GM23338 (cell line): Measurements from ENCODE around the gene LTBP2. TPM values are rescaled to one million over a fixed set of nuclear protein-coding genes. Genes with fewer than 3 reads are reported as not detected.

Source experiments
- ATAC-seq: fragments of 200-7000 bp; cut with Tn5 transposase; 3 replicates; pipeline ENCODE4 v1.9.1; 2020
- DNase-seq: peaks from one replicate; pipeline ENCODE4 v3.0.0-alpha.2; 2015; ENCODE audit warnings: low spot score
- H2AFZ ChIP-seq: fragments of 200-600 bp; sonication (generic); 2 replicates; pipeline ENCODE4 v1.8.0; 2016; ENCODE audit warnings: antibody characterized with exemption, mild to moderate bottlenecking, moderate library complexity
- H3F3A ChIP-seq: fragments of 200-600 bp; sonication (generic); replicated peaks from 2 replicates; pipeline ENCODE4 v1.8.0; 2017; ENCODE audit warnings: antibody characterized with exemption, mixed run types, low read depth
- H3K27ac ChIP-seq: fragments of 200-600 bp; sonication (generic); 2 replicates; pipeline ENCODE4 v1.6.1; 2016; ENCODE audit warnings: low read depth
- H3K27me3 ChIP-seq: fragments of 200-600 bp; sonication (generic); 2 replicates; pipeline ENCODE4 v1.8.0; 2016; ENCODE audit warnings: mild to moderate bottlenecking, mixed run types, moderate library complexity; ENCODE audit not compliant: insufficient read depth
- H3K36me3 ChIP-seq: fragments of 200-600 bp; sonication (generic); 2 replicates; pipeline ENCODE4 v1.8.0; 2016; ENCODE audit warnings: mild to moderate bottlenecking; ENCODE audit not compliant: insufficient read depth
- H3K4me1 ChIP-seq: fragments of 200-600 bp; sonication (generic); 2 replicates; pipeline ENCODE4 v1.8.0; 2016; ENCODE audit warnings: mild to moderate bottlenecking, moderate library complexity; ENCODE audit not compliant: insufficient read depth
- H3K4me2 ChIP-seq: fragments of 200-600 bp; sonication (generic); 2 replicates; pipeline ENCODE4 v1.7.1; 2017; ENCODE audit warnings: mixed run types
- H3K4me3 ChIP-seq: fragments of 200-600 bp; sonication (generic); 2 replicates; pipeline ENCODE4 v1.6.1; 2016; ENCODE audit warnings: mixed run types
- H3K79me2 ChIP-seq: fragments of 200-600 bp; sonication (generic); replicated peaks from 2 replicates; pipeline ENCODE4 v1.8.0; 2017; ENCODE audit warnings: mild to moderate bottlenecking; ENCODE audit not compliant: insufficient read depth
- H3K9me2 ChIP-seq: fragments of 200-600 bp; sonication (generic); 2 replicates; pipeline ENCODE4 v1.8.0; 2017; ENCODE audit not compliant: insufficient read depth
- H4K20me1 ChIP-seq: fragments of 200-600 bp; sonication (generic); replicated peaks from 2 replicates; pipeline ENCODE4 v1.8.0; 2017; ENCODE audit warnings: mild to moderate bottlenecking; ENCODE audit not compliant: insufficient read depth
- H3K27ac Mint-ChIP-seq: 2 replicates; pipeline ENCODE4 v1.8.0; 2020; ENCODE audit warnings: inconsistent platforms, mild to moderate bottlenecking, moderate library complexity, mixed read lengths
- H3K27me3 Mint-ChIP-seq: 3 replicates; pipeline ENCODE4 v1.8.0; 2022; ENCODE audit warnings: low read depth, mild to moderate bottlenecking, moderate library complexity, mixed read lengths, inconsistent platforms; ENCODE audit not compliant: insufficient read depth, poor library complexity
- H3K36me3 Mint-ChIP-seq: 3 replicates; pipeline ENCODE4 v1.8.0; 2021; ENCODE audit warnings: low read depth, mild to moderate bottlenecking, inconsistent platforms, moderate library complexity, mixed read lengths
- H3K4me1 Mint-ChIP-seq: 3 replicates; pipeline ENCODE4 v1.8.0; 2020; ENCODE audit warnings: mild to moderate bottlenecking, inconsistent platforms, mixed read lengths
- H3K4me3 Mint-ChIP-seq: 3 replicates; pipeline ENCODE4 v1.8.0; 2021; ENCODE audit warnings: moderate library complexity, mild to moderate bottlenecking, inconsistent platforms, mixed read lengths
- H3K9me3 Mint-ChIP-seq: 3 replicates; pipeline ENCODE4 v1.8.0; 2020; ENCODE audit warnings: moderate library complexity, mild to moderate bottlenecking, inconsistent platforms, mixed read lengths
- CREB1 ChIP-seq: fragments of 250-450 bp; sonication (Bioruptor Pico); IDR thresholded peaks from 2 replicates; pipeline ENCODE4 v1.5.0; 2020; ENCODE audit warnings: low read depth, mild to moderate bottlenecking, moderate library complexity
- EZH2 ChIP-seq: fragments of 200-600 bp; sonication (generic); IDR thresholded peaks from one replicate; pipeline ENCODE4 v1.8.0; 2017; ENCODE audit warnings: antibody characterized with exemption, mild to moderate bottlenecking, low read depth; ENCODE audit not compliant: unreplicated experiment
- JUNB ChIP-seq: IDR thresholded peaks from one replicate; pipeline ENCODE4 v1.6.1; 2016; ENCODE audit warnings: antibody characterized with exemption; ENCODE audit not compliant: unreplicated experiment
- NANOG ChIP-seq: IDR thresholded peaks from 2 replicates; pipeline ENCODE4 v1.6.1; 2016; ENCODE audit warnings: antibody characterized with exemption, borderline replicate concordance
- STAT1 ChIP-seq: IDR thresholded peaks from one replicate; pipeline ENCODE4 v1.6.1; 2016; ENCODE audit warnings: antibody characterized with exemption; ENCODE audit not compliant: unreplicated experiment
- ZNF331 ChIP-seq: fragments of 250-450 bp; sonication (Bioruptor Pico); IDR thresholded peaks from 2 replicates; pipeline ENCODE4 v1.5.0; 2020; ENCODE audit warnings: low read depth, mild to moderate bottlenecking, moderate library complexity
- polyA plus RNA-seq: library from polyadenylated mRNA; unstranded; fragments of >200 nt; fragmentation: Nextera tagmentation; extraction: Ambion mirVana; gene quantifications from 2 replicates; pipeline ENCODE4 v1.2.1, GENCODE V29; 2016
- total RNA-seq: library from RNA; depleted of rRNA; stranded (reverse); fragments of >200 nt; shearing (Covaris generic); gene quantifications from 2 replicates; pipeline ENCODE4 v1.2.3, GENCODE V29; 2014
- TF ChIP-seq, protein P1 (sequence below), 2 experiments: fragments of 200-600 bp in 1 of 2; sonication (generic) in 1 of 2; conservative IDR thresholded peaks; 2 replicates each; pipeline versions ENCODE4 v1.5.1 to v1.6.1; 2016 to 2017; ENCODE audit warnings: antibody characterized with exemption in 2 of 2, low read depth in 2 of 2, mild to moderate bottlenecking in 2 of 2, moderate library complexity in 1 of 2
- TF ChIP-seq, protein P2 (sequence below): fragments of 250-450 bp; sonication (Bioruptor Pico); IDR thresholded peaks from 2 replicates; pipeline ENCODE4 v1.5.0; 2020; ENCODE audit warnings: mild to moderate bottlenecking, moderate library complexity

The LTBP2 gene
- total and polyA plus RNA-seq, 2 experiments from 2014 or later, result 0.27 to 0.49 TPM

DNA sequence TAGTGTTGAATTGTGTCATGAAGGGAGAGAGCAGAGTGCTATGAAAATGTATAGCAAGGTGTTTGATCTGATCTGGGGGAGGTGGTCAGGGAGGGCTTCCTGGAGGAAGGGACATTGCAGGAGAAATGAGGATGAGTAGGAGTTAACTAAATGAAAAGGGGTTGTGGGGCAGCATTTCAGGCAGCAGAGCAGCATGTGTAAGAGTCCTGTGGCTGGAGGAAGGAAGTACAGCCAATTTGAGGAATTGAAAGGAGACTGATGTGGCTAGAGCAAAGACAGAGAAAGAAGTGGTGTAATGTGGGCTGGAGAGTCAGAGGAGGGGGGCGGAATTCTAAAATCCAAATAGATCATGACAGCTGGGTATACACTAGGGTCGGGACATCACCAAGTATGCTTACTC, 139.4 kb downstream of the LTBP2 start:
- no peak for TF ChIP-seq JUNB
- no peak for TF ChIP-seq CREB1
- no peak for TF ChIP-seq STAT1
- TF ChIP-seq ZNF331 (CRISPR knock-in tag), result no peak
- TF ChIP-seq NANOG, result no peak
- TF ChIP-seq EZH2, result no peak
- TF ChIP-seq, protein P1, sequence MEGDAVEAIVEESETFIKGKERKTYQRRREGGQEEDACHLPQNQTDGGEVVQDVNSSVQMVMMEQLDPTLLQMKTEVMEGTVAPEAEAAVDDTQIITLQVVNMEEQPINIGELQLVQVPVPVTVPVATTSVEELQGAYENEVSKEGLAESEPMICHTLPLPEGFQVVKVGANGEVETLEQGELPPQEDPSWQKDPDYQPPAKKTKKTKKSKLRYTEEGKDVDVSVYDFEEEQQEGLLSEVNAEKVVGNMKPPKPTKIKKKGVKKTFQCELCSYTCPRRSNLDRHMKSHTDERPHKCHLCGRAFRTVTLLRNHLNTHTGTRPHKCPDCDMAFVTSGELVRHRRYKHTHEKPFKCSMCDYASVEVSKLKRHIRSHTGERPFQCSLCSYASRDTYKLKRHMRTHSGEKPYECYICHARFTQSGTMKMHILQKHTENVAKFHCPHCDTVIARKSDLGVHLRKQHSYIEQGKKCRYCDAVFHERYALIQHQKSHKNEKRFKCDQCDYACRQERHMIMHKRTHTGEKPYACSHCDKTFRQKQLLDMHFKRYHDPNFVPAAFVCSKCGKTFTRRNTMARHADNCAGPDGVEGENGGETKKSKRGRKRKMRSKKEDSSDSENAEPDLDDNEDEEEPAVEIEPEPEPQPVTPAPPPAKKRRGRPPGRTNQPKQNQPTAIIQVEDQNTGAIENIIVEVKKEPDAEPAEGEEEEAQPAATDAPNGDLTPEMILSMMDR (conservative IDR thresholded peaks at IDR 0.05; ENCODE audit: low read depth in 2 of 2), result no peak
- no peak for ATAC-seq

DNA sequence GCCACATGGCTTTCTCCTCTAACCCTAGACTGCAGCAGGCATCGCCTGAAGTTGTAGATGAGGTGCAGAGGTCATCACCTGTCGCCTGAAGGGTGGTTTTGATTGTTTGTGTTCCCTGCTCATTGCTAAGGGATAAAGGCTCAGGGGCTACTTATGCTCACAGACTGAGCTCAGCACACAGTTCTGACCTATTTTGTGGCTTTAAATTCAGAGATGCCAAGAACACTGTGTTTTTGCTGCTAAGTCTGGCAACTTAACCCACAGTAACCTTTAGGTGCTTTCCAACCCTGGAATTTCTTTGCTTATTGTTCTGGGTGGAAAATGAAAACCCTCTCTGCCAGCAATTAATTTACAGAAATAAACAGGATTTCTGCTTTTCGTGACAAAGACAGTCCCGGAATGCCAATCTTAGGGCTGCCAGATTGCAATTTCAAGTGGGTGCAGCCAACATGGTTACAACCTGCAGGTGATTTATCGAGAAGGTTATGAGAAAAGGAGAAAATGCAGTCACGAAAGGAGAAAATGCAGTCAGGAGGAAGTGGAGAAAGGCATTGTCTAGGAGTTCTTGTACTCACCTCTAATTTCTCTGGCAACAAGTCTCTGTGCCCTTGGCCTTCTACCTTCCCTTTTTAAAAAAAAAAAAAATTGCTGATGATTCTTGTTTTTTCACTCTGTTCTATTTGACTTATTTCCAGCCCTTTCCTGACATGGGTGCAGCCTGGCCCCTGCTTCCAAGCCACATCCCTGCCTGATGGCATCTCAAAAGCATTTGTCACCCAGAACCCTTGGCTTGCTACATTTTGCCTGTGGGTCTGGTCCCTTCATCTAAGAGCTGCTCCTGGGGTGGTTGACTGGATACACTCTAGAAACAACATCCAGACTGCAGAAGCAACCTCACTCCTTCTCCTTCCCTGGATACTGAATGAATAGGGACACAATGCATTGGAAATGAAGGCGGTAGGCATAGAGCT, 142.2 kb downstream of the LTBP2 start:
- Mint-ChIP-seq H3K9me3 (no peaks in the 10 kb centered on the region), H3K36me3 (peaks cover 7% of the 10 kb centered on the region; the same call in 2 of the 3 replicates), H3K4me1 (peaks cover 8% of the 10 kb centered on the region), H3K27ac (no peak overlapping the region), H3K27me3 (peaks cover 3% of the 10 kb centered on the region), H3K4me3 (no peak overlapping the region)
- DNase-seq (no peak), ATAC-seq (no peak)
- no peaks in the 10 kb centered on the region for H4K20me1 ChIP-seq
- no peaks in the 10 kb centered on the region for H3F3A ChIP-seq
- H3K4me1 ChIP-seq, result no peaks in the 10 kb centered on the region
- H3K4me3 ChIP-seq, result no peak overlapping the region
- H3K4me2 ChIP-seq, result no peak overlapping the region
- H2AFZ ChIP-seq, result no peak overlapping the region
- no peaks in the 10 kb centered on the region for H3K79me2 ChIP-seq
- H3K27me3 ChIP-seq, result no peaks in the 10 kb centered on the region
- H3K9me2 ChIP-seq, result no peaks in the 10 kb centered on the region
- 0 out of 2 replicates have a peak, but pooled peaks cover 5% of the 10 kb centered on the region for H3K36me3 ChIP-seq
- no peak overlapping the region for H3K27ac ChIP-seq
- TF ChIP-seq ZNF331 (CRISPR knock-in tag), result no peak
- TF ChIP-seq STAT1, result no peak
- no peak for TF ChIP-seq JUNB
- TF ChIP-seq, protein P1 (conservative IDR thresholded peaks at IDR 0.05; ENCODE audit: low read depth in 2 of 2), result no peak
- TF ChIP-seq NANOG, result no peak
- TF ChIP-seq, protein P2, sequence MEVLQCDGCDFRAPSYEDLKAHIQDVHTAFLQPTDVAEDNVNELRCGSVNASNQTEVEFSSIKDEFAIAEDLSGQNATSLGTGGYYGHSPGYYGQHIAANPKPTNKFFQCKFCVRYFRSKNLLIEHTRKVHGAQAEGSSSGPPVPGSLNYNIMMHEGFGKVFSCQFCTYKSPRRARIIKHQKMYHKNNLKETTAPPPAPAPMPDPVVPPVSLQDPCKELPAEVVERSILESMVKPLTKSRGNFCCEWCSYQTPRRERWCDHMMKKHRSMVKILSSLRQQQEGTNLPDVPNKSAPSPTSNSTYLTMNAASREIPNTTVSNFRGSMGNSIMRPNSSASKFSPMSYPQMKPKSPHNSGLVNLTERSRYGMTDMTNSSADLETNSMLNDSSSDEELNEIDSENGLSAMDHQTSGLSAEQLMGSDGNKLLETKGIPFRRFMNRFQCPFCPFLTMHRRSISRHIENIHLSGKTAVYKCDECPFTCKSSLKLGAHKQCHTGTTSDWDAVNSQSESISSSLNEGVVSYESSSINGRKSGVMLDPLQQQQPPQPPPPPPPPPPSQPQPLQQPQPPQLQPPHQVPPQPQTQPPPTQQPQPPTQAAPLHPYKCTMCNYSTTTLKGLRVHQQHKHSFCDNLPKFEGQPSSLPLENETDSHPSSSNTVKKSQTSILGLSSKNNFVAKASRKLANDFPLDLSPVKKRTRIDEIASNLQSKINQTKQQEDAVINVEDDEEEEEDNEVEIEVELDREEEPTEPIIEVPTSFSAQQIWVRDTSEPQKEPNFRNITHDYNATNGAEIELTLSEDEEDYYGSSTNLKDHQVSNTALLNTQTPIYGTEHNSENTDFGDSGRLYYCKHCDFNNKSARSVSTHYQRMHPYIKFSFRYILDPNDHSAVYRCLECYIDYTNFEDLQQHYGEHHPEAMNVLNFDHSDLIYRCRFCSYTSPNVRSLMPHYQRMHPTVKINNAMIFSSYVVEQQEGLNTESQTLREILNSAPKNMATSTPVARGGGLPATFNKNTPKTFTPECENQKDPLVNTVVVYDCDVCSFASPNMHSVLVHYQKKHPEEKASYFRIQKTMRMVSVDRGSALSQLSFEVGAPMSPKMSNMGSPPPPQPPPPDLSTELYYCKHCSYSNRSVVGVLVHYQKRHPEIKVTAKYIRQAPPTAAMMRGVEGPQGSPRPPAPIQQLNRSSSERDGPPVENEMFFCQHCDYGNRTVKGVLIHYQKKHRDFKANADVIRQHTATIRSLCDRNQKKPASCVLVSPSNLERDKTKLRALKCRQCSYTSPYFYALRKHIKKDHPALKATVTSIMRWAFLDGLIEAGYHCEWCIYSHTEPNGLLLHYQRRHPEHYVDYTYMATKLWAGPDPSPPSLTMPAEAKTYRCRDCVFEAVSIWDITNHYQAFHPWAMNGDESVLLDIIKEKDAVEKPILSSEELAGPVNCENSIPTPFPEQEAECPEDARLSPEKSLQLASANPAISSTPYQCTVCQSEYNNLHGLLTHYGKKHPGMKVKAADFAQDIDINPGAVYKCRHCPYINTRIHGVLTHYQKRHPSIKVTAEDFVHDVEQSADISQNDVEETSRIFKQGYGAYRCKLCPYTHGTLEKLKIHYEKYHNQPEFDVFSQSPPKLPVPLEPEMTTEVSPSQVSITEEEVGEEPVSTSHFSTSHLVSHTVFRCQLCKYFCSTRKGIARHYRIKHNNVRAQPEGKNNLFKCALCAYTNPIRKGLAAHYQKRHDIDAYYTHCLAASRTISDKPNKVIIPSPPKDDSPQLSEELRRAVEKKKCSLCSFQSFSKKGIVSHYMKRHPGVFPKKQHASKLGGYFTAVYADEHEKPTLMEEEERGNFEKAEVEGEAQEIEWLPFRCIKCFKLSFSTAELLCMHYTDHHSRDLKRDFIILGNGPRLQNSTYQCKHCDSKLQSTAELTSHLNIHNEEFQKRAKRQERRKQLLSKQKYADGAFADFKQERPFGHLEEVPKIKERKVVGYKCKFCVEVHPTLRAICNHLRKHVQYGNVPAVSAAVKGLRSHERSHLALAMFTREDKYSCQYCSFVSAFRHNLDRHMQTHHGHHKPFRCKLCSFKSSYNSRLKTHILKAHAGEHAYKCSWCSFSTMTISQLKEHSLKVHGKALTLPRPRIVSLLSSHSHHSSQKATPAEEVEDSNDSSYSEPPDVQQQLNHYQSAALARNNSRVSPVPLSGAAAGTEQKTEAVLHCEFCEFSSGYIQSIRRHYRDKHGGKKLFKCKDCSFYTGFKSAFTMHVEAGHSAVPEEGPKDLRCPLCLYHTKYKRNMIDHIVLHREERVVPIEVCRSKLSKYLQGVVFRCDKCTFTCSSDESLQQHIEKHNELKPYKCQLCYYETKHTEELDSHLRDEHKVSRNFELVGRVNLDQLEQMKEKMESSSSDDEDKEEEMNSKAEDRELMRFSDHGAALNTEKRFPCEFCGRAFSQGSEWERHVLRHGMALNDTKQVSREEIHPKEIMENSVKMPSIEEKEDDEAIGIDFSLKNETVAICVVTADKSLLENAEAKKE (CRISPR knock-in tag), result no peak
- TF ChIP-seq EZH2, result no peak

More for the DNA sequence above, 139.4 kb downstream of the LTBP2 start:
- 0 out of 2 replicates have a peak, but pooled peaks cover 5% of the 10 kb centered on the region for H3K36me3 ChIP-seq
- H3K4me1 ChIP-seq, result no peaks in the 10 kb centered on the region
- H3K9me3 Mint-ChIP-seq, result no peaks in the 10 kb centered on the region
- H3F3A ChIP-seq, result no peaks in the 10 kb centered on the region
- no peak overlapping the region for H3K4me3 Mint-ChIP-seq
- peaks cover 10% of the 10 kb centered on the region; the same call in 2 of the 3 replicates for H3K36me3 Mint-ChIP-seq
- no peaks in the 10 kb centered on the region for H3K27me3 ChIP-seq
- H3K4me2 ChIP-seq, result no peak overlapping the region
- peaks cover 5% of the 10 kb centered on the region for H3K27me3 Mint-ChIP-seq
- H3K27ac Mint-ChIP-seq, result no peak overlapping the region
- H3K4me1 Mint-ChIP-seq, result peaks cover 17% of the 10 kb centered on the region
- no peak overlapping the region for H3K4me3 ChIP-seq
- H4K20me1 ChIP-seq, result no peaks in the 10 kb centered on the region
- H3K79me2 ChIP-seq, result no peaks in the 10 kb centered on the region
- H2AFZ ChIP-seq, result no peak overlapping the region
- no peak for DNase-seq
- no peak overlapping the region for H3K27ac ChIP-seq
- H3K9me2 ChIP-seq, result no peaks in the 10 kb centered on the region
